ENCODE data around the gene LSM4. TPM values are rescaled to one million over a fixed set of nuclear protein-coding genes. Genes with fewer than 3 reads are reported as not detected.

LSM4 gene
- total and polyA plus RNA-seq, 2 of the 13 experiments (the other 11 are each of a cell fraction or from before 2014, with no cell fraction given): 65.8 to 166 TPM

DNA sequence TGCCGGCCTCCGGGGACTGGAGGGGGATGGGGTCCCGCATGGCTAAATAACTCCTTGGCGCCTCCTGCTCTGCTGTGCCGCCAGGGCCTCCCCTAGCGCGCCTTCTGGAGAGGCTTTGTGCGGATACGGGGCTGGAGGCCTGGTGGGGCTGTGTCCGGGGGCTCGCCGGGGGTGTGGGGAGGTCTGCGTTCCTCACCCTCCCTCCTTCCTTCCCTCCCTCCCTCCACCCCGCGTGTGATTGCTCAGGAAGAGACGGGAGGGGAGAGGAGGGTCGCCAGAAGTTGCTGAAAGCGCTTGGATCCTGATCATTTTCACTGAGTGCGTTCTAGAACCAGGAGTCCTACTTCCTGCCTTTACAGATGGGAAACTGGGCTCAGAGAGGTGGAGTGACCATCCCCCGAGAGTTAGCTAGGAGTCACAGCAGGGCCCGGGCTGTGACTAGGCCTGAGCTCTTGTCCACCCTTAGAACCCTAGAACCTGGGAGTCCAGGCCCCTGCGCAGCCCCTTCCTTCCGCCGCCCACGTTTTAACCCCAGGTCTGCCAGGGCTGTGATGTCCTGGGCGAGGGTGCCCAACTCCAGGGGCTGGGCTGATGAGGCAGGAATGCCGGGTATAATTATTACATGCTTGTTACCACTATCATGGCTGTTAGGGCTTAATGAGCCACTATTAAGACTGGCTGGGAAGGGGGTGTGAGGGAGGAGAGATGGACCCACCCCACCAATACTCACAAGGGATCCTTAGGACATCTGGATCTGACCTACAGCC is 40.7 kb downstream of the LSM4 start (continued):
- 0 out of 2 replicates have a peak, but pooled peaks have one; percentile 15 for TF ChIP-seq ZBTB7A (CRISPR knock-in tag; IDR thresholded peaks at IDR 0.05)
- TF ChIP-seq TARDBP (CRISPR knock-in tag; IDR thresholded peaks at IDR 0.05): peak; percentile 13; the same call in 1 of the 2 replicates
- TF ChIP-seq, protein P1, sequence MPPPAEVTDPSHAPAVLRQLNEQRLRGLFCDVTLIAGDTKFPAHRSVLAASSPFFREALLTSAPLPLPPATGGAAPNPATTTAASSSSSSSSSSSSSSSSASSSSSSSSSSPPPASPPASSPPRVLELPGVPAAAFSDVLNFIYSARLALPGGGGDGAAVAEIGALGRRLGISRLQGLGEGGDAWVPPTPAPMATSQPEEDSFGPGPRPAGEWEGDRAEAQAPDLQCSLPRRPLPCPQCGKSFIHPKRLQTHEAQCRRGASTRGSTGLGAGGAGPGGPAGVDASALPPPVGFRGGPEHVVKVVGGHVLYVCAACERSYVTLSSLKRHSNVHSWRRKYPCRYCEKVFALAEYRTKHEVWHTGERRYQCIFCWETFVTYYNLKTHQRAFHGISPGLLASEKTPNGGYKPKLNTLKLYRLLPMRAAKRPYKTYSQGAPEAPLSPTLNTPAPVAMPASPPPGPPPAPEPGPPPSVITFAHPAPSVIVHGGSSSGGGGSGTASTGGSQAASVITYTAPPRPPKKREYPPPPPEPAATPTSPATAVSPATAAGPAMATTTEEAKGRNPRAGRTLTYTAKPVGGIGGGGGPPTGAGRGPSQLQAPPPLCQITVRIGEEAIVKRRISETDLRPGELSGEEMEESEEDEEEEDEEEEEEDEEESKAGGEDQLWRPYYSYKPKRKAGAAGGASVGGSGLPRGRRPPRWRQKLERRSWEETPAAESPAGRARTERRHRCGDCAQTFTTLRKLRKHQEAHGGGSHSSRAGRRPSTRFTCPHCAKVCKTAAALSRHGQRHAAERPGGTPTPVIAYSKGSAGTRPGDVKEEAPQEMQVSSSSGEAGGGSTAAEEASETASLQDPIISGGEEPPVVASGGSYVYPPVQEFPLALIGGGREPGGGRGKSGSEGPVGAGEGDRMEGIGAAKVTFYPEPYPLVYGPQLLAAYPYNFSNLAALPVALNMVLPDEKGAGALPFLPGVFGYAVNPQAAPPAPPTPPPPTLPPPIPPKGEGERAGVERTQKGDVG (CRISPR knock-in tag; IDR thresholded peaks at IDR 0.05; ENCODE audit: borderline replicate concordance): 0 out of 2 replicates have a peak, but pooled peaks have one; percentile 24
- TF ChIP-seq, protein P2, sequence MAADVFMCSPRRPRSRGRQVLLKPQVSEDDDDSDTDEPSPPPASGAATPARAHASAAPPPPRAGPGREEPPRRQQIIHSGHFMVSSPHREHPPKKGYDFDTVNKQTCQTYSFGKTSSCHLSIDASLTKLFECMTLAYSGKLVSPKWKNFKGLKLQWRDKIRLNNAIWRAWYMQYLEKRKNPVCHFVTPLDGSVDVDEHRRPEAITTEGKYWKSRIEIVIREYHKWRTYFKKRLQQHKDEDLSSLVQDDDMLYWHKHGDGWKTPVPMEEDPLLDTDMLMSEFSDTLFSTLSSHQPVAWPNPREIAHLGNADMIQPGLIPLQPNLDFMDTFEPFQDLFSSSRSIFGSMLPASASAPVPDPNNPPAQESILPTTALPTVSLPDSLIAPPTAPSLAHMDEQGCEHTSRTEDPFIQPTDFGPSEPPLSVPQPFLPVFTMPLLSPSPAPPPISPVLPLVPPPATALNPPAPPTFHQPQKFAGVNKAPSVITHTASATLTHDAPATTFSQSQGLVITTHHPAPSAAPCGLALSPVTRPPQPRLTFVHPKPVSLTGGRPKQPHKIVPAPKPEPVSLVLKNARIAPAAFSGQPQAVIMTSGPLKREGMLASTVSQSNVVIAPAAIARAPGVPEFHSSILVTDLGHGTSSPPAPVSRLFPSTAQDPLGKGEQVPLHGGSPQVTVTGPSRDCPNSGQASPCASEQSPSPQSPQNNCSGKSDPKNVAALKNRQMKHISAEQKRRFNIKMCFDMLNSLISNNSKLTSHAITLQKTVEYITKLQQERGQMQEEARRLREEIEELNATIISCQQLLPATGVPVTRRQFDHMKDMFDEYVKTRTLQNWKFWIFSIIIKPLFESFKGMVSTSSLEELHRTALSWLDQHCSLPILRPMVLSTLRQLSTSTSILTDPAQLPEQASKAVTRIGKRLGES (CRISPR knock-in tag; IDR thresholded peaks at IDR 0.05; ENCODE audit: borderline replicate concordance): no peak
- TF ChIP-seq NCOA2 (CRISPR knock-in tag; IDR thresholded peaks at IDR 0.05): 0 out of 2 replicates have a peak, but pooled peaks have one; percentile 4
- TF ChIP-seq, protein P3, sequence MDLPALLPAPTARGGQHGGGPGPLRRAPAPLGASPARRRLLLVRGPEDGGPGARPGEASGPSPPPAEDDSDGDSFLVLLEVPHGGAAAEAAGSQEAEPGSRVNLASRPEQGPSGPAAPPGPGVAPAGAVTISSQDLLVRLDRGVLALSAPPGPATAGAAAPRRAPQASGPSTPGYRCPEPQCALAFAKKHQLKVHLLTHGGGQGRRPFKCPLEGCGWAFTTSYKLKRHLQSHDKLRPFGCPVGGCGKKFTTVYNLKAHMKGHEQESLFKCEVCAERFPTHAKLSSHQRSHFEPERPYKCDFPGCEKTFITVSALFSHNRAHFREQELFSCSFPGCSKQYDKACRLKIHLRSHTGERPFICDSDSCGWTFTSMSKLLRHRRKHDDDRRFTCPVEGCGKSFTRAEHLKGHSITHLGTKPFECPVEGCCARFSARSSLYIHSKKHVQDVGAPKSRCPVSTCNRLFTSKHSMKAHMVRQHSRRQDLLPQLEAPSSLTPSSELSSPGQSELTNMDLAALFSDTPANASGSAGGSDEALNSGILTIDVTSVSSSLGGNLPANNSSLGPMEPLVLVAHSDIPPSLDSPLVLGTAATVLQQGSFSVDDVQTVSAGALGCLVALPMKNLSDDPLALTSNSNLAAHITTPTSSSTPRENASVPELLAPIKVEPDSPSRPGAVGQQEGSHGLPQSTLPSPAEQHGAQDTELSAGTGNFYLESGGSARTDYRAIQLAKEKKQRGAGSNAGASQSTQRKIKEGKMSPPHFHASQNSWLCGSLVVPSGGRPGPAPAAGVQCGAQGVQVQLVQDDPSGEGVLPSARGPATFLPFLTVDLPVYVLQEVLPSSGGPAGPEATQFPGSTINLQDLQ (CRISPR knock-in tag; IDR thresholded peaks at IDR 0.05): no peak
- TF ChIP-seq, protein P4, sequence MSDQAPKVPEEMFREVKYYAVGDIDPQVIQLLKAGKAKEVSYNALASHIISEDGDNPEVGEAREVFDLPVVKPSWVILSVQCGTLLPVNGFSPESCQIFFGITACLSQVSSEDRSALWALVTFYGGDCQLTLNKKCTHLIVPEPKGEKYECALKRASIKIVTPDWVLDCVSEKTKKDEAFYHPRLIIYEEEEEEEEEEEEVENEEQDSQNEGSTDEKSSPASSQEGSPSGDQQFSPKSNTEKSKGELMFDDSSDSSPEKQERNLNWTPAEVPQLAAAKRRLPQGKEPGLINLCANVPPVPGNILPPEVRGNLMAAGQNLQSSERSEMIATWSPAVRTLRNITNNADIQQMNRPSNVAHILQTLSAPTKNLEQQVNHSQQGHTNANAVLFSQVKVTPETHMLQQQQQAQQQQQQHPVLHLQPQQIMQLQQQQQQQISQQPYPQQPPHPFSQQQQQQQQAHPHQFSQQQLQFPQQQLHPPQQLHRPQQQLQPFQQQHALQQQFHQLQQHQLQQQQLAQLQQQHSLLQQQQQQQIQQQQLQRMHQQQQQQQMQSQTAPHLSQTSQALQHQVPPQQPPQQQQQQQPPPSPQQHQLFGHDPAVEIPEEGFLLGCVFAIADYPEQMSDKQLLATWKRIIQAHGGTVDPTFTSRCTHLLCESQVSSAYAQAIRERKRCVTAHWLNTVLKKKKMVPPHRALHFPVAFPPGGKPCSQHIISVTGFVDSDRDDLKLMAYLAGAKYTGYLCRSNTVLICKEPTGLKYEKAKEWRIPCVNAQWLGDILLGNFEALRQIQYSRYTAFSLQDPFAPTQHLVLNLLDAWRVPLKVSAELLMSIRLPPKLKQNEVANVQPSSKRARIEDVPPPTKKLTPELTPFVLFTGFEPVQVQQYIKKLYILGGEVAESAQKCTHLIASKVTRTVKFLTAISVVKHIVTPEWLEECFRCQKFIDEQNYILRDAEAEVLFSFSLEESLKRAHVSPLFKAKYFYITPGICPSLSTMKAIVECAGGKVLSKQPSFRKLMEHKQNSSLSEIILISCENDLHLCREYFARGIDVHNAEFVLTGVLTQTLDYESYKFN (CRISPR knock-in tag; conservative IDR thresholded peaks at IDR 0.05): peak; percentile 9; the same call in 1 of the 2 replicates
- peak; percentile 7 for TF ChIP-seq SRSF1 (optimal IDR thresholded peaks at IDR 0.05; ENCODE audit: low read depth, low read length)
- TF ChIP-seq, protein P5, sequence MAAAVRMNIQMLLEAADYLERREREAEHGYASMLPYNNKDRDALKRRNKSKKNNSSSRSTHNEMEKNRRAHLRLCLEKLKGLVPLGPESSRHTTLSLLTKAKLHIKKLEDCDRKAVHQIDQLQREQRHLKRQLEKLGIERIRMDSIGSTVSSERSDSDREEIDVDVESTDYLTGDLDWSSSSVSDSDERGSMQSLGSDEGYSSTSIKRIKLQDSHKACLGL (CRISPR knock-in tag; IDR thresholded peaks at IDR 0.05): 0 out of 2 replicates have a peak, but pooled peaks have one; percentile 48
- TF ChIP-seq, protein P6, sequence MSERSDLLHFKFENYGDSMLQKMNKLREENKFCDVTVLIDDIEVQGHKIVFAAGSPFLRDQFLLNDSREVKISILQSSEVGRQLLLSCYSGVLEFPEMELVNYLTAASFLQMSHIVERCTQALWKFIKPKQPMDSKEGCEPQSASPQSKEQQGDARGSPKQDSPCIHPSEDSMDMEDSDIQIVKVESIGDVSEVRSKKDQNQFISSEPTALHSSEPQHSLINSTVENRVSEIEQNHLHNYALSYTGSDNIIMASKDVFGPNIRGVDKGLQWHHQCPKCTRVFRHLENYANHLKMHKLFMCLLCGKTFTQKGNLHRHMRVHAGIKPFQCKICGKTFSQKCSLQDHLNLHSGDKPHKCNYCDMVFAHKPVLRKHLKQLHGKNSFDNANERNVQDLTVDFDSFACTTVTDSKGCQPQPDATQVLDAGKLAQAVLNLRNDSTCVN (CRISPR knock-in tag; IDR thresholded peaks at IDR 0.05; ENCODE audit: borderline replicate concordance): peak; percentile 68; the same call in 1 of the 2 replicates
- no peak; the same call in 1 of the 2 replicates for TF ChIP-seq MED1 (CRISPR knock-in tag; IDR thresholded peaks at IDR 0.05)
- TF ChIP-seq HDAC1 (CRISPR knock-in tag; IDR thresholded peaks at IDR 0.05): peak; percentile 71
